Midbrain (tissue), 1 donor: ENCODE results near the gene ZNF791.
"Not testable (repeated sequence)": the region's sequence is repeated elsewhere in the genome, so short reads cannot be mapped to it uniquely, and the experiment has no call there.

Experiments
- DNase-seq: peaks from one replicate; lab custom pipeline; 2025; lab: John Stamatoyannopoulos, UW

Gene ZNF791

GRCh38 chr19:12667731-12668302, 57.1 kb downstream of the ZNF791 start:
- no peak for DNase-seq

GRCh38 chr19:12668346-12668745, 57.6 kb downstream of the ZNF791 start:
- no peak for DNase-seq

GRCh38 chr19:12668932-12669269, 58.2 kb downstream of the ZNF791 start:
- DNase-seq = peak; percentile 45

- peak; percentile 89 for DNase-seq
These were observed 58.8 kb downstream of the ZNF791 start for GRCh38 chr19:12669270-12670158.

- no peak for DNase-seq
These were observed 59.6 kb downstream of the ZNF791 start for GRCh38 chr19:12670159-12670928.

- no peak for DNase-seq
These were observed 62.0 kb downstream of the ZNF791 start for GRCh38 chr19:12672744-12673143.

GRCh38 chr19:12675399-12675798, 64.7 kb downstream of the ZNF791 start:
- no peak for DNase-seq

GRCh38 chr19:12675940-12676339, 65.2 kb downstream of the ZNF791 start:
- no peak for DNase-seq

- DNase-seq = peak; percentile 46
These were observed 65.7 kb downstream of the ZNF791 start for GRCh38 chr19:12676384-12676792.

- no peak for DNase-seq
These were observed 66.2 kb downstream of the ZNF791 start for GRCh38 chr19:12676928-12677327.

GRCh38 chr19:12678039-12678438, 67.3 kb downstream of the ZNF791 start:
- DNase-seq = not testable (repeated sequence)

GRCh38 chr19:12680034-12680433, 69.3 kb downstream of the ZNF791 start:
- DNase-seq = no peak

- peak; percentile 90 for DNase-seq
These were observed 70.6 kb downstream of the ZNF791 start, which contains the start of gene DHPS for GRCh38 chr19:12681074-12681987. TSS of gene DHPS (minus strand) at chr19:12681880. CDS start at chr19:12681766, 114 bp downstream.
